Sciatic nerve (tissue), 2 donors: Measurements from ENCODE around the gene CADM4. TPM values are rescaled to one million over a fixed set of nuclear protein-coding genes. Genes with fewer than 3 reads are reported as not detected.
"Not testable (repeated sequence)": the region's sequence is repeated elsewhere in the genome, so short reads cannot be mapped to it uniquely, and the experiment has no call there.

Source experiments
- ATAC-seq: fragments of 200-7000 bp; cut with Tn5 transposase; one replicate; pipeline ENCODE4 v1.9.1; 2020; ENCODE audit warnings: mild to moderate bottlenecking, moderate library complexity
- DNase-seq: peaks from one replicate; pipeline ENCODE4 v3.0.0-alpha.2; 2020; ENCODE audit warnings: low spot score
- intact Hi-C: fragments of 100-400 bp; cut with DNase I; formaldehyde crosslinking; loops from one replicate; pipeline ENCODE4 v1.14.2; 2022
- total RNA-seq: library from RNA; stranded (reverse); fragmentation: NEBNext Ultra II Directional; extraction: Animal tissue kit (Norgen Biotek cat#: 25700); gene quantifications from one replicate; pipeline ENCODE4 v1.2.1, GENCODE V29; 2021
- donor health status: DM: no; HTN: no; CAD: no.
- donor health status: DM: no; HTN: no; CAD: no.

CADM4 gene, protein sequence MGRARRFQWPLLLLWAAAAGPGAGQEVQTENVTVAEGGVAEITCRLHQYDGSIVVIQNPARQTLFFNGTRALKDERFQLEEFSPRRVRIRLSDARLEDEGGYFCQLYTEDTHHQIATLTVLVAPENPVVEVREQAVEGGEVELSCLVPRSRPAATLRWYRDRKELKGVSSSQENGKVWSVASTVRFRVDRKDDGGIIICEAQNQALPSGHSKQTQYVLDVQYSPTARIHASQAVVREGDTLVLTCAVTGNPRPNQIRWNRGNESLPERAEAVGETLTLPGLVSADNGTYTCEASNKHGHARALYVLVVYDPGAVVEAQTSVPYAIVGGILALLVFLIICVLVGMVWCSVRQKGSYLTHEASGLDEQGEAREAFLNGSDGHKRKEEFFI
- total RNA-seq: 175 TPM

DNA sequence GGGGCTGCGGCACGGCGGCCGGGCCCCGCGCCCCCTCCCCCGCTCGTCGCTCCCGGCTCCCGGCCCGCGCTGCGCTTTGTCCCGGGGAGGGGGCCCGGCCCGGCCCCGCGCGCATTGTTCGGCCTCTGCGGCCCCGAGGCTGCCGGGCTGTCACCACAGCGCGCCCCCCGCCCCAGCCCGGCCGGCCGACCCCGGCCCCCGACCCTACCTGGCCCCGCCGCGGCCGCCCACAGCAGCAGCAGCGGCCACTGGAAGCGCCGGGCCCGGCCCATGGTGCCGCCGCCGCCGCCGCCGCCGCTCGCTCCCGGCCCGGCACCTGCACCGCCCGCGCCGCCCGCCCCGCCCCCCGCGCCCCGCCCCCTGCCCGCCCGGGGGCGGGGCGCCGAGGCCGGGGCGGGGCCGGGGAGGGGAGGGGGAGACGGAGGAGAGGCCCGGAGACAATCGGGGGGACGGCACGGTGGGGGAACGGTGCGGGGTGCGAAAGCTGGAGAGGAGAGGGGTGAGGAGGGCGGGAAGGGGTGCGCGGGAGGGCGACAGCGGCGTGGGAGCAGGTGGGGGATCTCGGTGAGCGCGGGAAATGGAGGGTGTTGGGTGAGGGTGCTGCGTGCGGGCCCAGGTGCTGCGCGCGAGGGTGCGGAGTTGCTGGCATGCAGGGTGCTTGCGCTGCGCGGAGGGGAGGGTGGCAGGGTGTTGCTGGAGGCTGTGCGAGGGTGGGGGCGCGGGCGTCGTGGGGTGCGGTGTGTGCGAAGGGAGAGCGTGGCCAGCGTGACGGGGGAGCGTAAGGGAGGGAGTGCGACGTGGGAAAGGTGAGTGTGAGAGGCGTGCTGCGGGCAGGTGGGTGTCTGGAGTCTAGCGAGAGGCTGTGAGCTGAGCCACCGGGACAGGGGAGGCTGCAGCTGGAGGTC, at the start of gene CADM4:
CADM4 (minus strand) TSS at position 332 of the 905 bp plus-strand sequence; CDS start at position 272, 60 bp downstream.
- peak; percentile 75 for DNase-seq
- peak; percentile 31 for ATAC-seq
- intact Hi-C loops: no loop called here

DNA sequence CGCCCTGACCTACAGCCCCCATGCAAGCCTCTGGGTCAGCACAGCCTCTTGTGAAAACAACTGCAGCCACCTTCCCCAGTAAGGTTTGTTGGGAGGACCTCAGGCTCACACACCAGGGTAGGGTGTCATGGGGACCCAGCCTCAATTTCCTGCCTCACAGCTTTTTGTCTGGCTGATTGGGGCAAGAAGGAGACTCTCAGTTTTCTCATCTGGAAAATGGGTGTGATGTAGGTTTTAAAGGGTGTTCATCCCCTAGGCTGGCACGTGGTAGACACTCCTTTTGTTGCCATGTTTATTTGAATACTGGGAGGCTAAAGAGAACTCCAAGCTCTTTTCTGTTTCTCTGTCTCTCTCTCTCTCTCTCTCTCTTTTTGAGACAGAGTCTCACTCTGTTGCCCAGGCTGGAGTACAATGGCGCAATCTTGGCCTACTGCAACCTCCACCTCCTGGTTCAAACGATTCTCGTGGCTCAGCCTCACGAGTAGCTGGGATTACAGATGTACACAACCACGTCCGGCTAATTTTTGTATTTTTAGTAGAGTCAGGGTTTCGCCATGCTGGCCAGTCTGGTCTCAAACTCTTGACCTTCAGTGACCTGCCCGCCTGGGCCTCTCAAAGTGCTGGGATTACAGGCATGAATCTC, 48.5 kb upstream of the CADM4 start:
- ATAC-seq: no peak
- intact Hi-C loops: no loop called here

DNA sequence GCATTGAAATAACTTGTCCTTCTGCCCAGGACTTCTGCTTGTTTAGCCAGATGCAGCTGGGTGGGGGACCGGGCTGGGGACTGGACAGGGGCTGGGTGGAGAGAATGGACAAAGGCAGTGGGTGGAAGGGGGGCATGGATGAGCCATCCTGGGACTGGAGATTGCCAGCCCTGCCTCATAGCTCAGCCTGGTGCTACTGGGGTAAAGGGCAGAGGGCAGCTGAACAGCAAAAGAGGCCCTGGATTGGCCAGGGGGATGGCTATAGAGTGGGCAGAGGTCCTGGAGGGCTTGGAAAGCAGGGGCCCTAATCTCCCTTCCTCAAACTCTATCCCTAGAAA, 48.0 kb upstream of the CADM4 start:
- ATAC-seq (no peak), DNase-seq (no peak)
- intact Hi-C loops: no loop called here

More for the DNA sequence above, 48.5 kb upstream of the CADM4 start:
- DNase-seq: no peak

DNA sequence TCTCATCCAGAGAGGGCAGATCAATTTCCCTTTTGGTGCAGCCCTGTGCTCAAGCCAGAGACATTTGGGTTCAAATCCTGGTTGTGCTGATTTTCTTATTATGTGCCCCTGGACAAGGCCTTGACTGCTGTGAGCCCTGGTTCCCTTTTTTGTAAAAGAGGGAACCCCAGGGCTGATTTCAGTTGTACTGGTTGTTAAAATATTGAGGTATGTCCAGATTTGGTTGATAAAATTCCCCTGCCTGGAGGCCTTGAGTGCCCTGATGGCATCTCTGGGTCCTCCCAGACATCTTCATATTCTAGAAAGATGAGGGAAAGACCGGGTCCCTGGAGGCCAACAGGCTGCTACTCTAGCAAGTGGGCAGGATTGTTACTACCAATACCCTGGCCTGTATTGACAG, 44.7 kb upstream of the CADM4 start:
- ATAC-seq (no peak), DNase-seq (no peak)
- intact Hi-C loops: no loop called here

DNA sequence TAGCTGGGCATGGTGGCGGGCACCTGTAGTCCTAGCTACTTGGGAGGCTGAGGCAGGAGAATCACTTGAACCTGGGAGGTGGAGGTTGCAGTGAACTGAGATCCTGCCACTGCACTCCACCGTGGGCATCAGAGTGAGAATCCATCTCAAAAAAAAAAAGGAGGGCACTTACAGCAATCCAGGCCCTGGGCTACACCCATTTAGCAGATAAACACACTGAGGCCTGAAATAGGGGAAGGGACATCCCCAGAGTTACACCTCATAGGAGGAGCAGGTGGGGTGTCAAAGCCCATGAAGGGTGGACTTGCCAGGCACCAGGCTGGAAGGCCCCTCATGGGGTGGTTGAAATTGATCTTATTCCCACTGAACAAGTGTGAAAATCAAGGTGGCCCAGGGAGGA, 44.3 kb upstream of the CADM4 start:
- intact Hi-C loops: no loop called here
- no peak for ATAC-seq
- no peak for DNase-seq

DNA sequence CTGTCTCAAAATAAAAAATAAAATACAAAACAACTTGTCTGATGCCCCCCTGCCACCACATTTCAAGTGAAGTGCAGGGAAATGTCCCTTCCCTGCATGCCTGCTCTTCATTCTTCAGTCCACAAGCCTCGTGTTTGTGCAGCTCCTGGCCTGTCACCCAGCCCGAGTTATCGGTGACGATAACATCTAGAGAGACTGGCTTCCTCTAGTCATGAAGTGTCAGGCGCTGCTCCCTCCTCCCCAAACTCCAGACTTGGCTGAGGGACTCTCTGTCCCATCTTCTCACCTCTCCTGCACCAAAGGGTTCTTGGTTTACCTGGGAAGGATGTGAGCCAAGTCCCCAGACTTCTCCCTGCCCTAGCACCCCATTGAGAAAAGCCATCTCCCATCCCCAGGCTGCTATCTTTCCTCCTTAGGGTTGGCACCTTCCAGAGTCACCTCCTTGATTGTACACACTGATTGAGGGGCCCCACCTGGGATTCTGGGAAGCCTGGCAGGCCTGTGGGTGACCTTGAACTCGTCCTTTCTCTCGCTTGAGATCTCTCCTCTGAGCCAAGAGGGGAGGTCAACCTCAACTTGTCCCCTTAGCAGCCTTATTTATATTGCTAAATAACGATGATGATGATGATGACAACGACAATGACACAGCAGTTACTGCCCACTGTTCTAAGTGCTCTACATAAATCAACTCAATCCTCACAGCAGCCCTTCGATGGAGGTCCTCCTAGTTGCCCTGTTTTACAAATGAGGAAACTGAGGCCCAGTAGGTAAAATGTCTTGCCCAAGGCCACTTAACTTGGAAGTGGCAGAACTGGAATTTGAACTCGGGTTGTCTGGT, 43.4 kb upstream of the CADM4 start:
- DNase-seq: no peak
- intact Hi-C loops: no loop called here
- ATAC-seq: no peak

DNA sequence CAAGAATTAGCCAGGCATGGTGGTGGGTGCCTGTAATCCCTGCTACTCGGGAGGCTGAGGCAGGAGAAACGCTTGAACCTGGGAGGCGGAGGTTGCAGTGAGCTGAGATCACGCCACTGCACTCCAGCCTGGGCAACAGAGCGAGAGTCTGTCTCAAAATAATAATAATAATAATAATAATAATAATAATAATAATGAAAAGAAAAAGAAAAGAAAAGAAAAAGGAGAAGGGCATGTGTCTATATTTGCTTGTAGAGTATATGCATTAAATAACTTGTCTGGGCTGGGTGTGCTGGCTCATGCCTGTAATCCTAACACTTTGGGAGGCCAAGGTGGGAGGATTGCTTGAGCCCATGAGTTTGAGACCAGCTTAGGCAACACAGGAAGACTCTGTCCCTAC, 42.6 kb upstream of the CADM4 start:
- intact Hi-C loops: not testable (repeated sequence)

DNA sequence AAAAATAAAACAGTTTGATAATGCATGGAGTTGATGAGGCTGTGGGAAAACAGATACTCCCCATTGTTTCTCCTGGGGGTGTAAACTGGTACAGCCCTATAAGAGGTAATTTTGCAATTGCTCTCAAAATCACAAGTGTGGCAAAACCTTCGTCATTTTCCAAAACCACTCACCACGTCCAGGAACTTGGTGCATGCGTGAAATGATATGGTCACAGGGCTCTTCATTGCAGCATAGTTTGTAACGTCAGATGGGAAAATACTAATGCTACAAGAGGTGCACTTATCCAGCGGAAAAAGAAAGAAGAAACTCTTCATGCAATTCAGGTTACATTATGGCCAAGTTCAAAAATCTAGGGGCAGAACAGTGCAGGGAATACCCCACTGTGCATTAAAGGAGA, 42.2 kb upstream of the CADM4 start:
- DNase-seq (no peak), ATAC-seq (no peak)
- intact Hi-C loops: no loop called here

More for the DNA sequence above, 42.6 kb upstream of the CADM4 start:
- DNase-seq, ATAC-seq: not testable (repeated sequence)

DNA sequence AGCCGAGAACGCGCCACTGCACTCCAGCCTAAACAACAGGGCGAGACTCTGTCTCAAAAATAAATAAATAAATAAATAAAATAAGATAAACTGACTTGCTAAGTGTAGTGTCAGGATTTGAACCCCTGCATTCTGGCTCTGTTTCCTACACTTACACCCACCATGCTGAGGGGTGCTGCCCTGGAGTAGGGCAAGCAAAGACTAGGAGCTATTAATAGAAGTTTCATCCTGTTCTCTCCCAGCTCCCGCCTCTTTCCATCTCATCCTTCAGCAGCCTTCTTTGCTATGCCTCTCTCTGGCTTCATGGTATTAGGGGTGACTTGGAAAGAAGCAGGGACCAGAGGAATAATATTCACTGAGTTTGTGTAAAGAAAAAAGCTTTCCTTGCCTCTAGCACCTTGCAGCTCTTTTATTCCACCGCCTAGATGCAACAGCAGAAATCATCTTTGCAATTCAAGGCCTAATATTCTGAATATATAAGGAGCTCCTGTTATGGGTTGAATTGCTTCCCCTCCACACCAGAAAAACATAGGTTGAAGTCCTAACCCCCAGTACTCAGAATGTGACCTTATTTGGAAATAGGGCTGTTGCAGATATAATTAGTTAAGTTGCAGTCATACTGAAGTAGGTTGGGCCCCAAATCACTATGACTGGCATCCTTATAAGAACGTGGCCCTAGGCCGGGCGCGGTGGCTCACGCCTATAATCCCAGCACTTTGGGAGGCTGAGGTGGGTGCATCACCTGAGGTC, 39.0 kb upstream of the CADM4 start:
- no peak for DNase-seq
- intact Hi-C loops: no loop called here
- no peak for ATAC-seq

DNA sequence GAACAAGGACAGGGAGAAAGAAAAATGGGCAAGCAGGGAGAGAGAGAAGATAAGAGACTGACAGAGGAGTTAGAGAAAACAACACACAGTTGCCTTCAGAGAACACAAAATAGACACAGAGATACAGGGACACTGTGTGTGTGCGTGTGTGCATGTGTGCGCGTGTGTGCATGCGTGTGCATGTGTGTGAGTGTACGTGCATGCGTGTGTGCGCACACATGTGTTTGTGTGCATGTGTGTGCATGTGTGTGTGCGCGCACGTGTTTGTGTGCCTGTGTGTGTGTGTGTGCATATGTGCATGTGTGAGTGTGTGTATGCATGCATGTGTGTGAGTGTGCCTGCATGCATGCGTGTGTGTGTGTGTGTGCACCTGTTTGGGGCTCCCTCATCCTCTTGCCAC, 36.3 kb upstream of the CADM4 start:
- intact Hi-C loops: no loop called here
- no peak for ATAC-seq
- DNase-seq: no peak

DNA sequence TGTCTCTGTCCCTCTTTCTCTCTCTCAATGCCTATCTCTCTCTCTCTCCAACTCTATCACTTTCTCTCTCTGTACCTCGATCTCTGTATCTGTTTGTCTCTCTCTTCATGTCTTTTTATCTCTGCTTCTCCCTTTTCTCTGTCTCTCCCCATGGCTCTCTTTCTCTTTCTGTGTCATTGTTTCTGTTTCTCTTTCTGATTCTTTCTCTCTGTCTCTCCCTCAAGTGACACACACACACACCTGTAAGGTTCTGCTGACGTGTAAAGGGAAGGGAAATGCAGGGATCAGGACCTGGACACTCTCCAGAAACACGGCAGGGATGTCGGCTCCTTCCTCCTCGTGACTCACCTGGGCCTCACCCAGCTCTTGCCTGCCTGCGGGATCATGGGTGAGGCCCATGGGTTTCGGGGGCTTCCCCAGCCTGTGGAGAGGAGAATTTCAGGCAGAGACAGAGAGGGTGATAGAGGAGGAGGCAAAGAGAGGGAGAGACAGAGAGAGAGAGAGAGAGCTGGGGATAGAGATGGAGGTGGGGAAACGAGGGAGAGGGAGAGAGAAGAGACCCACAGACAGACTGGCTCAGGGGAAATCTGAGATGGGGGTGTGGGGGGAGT, 35.7 kb upstream of the CADM4 start:
- no peak for ATAC-seq
- DNase-seq: no peak
- intact Hi-C loops: no loop called here

DNA sequence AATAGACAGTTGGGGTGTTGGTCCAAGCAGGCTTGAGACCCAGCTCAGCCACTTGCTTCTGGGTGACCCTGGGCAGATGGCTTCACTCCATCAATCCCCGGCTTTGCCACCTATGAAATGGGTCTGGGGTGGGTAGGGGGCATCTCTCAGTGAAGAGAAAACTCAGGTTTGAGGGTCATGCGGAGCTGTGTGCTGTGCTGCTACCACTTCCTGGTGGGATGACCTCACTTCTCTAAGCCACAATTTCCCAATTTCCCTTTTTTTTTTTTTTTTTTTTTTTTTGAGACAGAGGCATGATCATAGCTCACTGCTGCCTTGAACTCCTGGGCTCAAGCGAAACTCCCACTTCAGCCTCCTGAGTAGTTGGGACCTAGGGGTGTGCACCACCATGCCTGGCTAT, 34.9 kb upstream of the CADM4 start:
- intact Hi-C loops: no loop called here
- DNase-seq (no peak), ATAC-seq (peak; percentile 19)

DNA sequence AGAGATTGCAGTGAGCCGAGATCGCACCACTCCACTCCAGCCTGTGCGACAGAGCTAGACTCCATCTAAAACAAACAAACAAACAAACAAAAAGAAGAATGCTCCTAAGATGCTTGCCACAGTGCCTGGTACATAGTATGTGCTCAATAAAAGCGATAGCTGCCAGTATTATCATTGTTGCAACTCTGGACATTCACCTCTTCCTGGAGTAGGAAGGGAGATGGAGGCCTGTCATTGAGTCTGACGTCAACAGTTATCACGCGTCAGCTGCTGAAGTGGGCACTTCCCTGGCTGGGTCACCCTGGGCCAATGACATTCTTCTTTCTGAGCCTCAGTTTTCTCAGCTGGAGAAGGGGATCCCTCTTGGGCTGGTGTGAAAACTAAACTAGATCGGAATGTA, 34.5 kb upstream of the CADM4 start:
- intact Hi-C loops: no loop called here
- peak; percentile 14 for ATAC-seq

DNA sequence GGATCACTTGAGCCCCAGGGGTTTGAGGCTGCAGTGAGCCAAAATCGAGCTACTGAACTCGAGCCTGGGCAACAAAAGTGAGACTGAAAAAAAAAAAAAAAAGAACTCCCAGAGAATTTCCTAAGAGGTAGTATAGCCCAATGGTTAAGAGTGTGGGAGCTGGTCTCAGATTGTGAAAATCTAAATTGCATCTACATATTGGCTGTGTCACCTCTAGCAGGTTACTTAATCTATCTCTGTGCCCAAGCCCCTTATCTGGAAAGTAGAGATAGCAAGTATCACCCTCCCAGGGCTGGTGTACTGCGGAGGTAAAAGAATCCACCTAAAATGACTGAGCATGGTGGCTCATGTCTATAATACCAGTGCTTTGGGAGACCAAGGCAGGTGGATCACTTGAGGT, 34.0 kb upstream of the CADM4 start:
- no peak for ATAC-seq
- intact Hi-C loops: no loop called here

More for the DNA sequence above, 34.5 kb upstream of the CADM4 start:
- no peak for DNase-seq

DNA sequence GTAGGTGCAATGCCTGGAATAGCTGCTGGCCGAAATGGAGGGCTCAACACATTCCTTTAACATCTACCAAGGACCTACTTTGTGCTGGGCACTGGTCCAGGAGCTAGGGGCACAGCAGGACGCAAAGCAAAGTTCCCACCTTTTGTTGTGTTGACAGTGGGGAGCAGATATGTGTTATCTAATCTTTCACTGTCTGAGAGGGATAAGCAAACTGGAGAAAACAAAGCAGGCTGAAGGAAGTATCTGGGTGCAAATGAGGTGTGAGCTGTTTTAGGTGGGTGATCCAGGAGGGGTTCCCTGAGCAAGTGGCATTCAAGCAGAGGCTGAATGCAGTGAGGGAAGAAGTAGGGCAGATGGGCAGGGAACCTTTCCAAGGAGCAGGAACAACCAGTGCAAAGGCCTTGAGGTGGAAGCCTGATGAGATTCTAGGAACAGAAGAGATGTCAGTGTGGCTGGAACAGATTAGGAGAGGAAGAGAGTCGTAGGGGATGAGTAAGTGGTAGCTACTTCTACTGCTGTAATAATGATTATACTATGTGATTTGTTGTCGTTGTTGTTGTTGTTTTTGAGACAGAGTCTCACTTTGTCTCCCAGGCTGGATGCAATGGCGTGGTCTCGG, 32.5 kb upstream of the CADM4 start:
- intact Hi-C loops: no loop called here
- no peak for ATAC-seq
- no peak for DNase-seq

More for the DNA sequence above, 34.0 kb upstream of the CADM4 start:
- no peak for DNase-seq

DNA sequence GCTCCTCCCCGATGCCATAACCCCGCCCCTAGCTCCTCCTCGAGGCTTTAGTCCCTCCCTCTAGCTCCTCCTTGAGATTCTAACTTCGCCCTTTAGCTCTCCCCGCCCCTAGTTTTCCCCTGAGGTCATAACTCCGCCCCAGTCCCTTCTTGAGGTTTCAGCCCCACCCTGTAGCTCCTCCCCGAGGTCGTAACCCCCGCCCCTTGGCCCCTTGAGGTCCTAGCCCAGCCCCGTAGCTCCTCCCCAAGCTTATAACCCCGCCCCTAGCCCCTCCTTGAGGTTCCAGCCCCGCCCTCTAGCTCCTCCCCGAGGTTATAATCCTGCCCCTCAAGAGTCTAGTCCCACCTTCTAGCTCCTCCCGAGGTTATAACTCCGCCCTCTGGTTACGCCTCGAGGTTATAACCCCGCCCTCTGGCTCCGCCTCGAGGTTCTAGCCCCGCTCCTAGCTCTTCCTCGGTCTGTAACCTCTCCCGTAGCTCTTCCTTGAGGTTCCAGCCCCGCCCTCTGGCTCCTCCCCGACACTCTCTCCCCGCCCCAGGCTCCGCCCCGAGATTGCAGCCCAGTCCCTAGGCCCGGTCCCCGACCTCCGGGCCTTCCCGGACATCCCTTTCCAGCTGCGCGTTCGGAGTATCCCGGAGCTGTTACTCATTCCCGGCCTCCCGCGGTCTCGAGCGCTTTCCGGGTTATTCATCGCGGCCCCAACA, 28.9 kb upstream of the CADM4 start:
- intact Hi-C loops: no loop called here
- DNase-seq (peak; percentile 100), ATAC-seq (peak; percentile 93)
